GM23338 (cell line): ENCODE measurements around the gene FBN2.

Source experiments
- EZH2 ChIP-seq: fragments of 200-600 bp; sonication (generic); IDR thresholded peaks from one replicate; pipeline ENCODE4 v1.8.0; 2017; ENCODE audit warnings: antibody characterized with exemption, mild to moderate bottlenecking, low read depth; ENCODE audit not compliant: unreplicated experiment
- EZH2phosphoT487 ChIP-seq: fragments of 200-600 bp; sonication (generic); IDR thresholded peaks from one replicate; pipeline ENCODE4 v1.8.1; 2018; ENCODE audit warnings: antibody characterized with exemption; ENCODE audit not compliant: unreplicated experiment
- JUNB ChIP-seq: IDR thresholded peaks from one replicate; pipeline ENCODE4 v1.6.1; 2016; ENCODE audit warnings: antibody characterized with exemption; ENCODE audit not compliant: unreplicated experiment
- POLR2AphosphoS5 ChIP-seq: IDR thresholded peaks from 2 replicates; pipeline ENCODE4 v1.6.1; 2016; ENCODE audit warnings: antibody characterized with exemption, low read depth
- ZNF114 ChIP-seq: fragments of 250-450 bp; sonication (Bioruptor Pico); IDR thresholded peaks from 2 replicates; pipeline ENCODE4 v1.5.0; 2020; ENCODE audit warnings: mild to moderate bottlenecking, moderate library complexity
- TF ChIP-seq, protein P1 (sequence below), 2 experiments: fragments of 200-600 bp in 1 of 2; sonication (generic) in 1 of 2; conservative IDR thresholded peaks; 2 replicates each; pipeline versions ENCODE4 v1.5.1 to v1.6.1; 2016 to 2017; ENCODE audit warnings: antibody characterized with exemption in 2 of 2, low read depth in 2 of 2, mild to moderate bottlenecking in 2 of 2, moderate library complexity in 1 of 2
- TF ChIP-seq, protein P2 (sequence below): IDR thresholded peaks from one replicate; pipeline ENCODE4 v1.6.1; 2018; ENCODE audit warnings: antibody characterized with exemption; ENCODE audit not compliant: unreplicated experiment

DNA sequence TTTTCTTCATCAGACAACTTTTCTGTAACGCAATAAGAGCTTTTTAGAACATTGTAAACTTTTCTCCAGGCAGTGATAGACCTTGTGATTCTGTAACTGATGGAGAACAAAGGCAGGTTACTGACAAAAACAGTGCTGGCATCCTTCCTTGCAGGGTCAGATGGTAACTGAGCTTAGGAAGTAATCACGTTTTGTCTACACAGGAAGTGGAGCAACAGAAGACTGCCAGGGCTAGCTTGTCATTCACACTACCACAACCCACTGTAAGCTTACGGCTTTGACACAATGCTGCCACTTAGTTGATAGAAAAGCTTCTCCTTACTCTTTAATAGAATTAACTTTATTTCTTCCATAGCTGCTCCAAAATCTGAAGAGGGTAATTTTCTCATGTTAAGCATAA, 46.8 kb downstream of the FBN2 start:
- TF ChIP-seq, protein P1, sequence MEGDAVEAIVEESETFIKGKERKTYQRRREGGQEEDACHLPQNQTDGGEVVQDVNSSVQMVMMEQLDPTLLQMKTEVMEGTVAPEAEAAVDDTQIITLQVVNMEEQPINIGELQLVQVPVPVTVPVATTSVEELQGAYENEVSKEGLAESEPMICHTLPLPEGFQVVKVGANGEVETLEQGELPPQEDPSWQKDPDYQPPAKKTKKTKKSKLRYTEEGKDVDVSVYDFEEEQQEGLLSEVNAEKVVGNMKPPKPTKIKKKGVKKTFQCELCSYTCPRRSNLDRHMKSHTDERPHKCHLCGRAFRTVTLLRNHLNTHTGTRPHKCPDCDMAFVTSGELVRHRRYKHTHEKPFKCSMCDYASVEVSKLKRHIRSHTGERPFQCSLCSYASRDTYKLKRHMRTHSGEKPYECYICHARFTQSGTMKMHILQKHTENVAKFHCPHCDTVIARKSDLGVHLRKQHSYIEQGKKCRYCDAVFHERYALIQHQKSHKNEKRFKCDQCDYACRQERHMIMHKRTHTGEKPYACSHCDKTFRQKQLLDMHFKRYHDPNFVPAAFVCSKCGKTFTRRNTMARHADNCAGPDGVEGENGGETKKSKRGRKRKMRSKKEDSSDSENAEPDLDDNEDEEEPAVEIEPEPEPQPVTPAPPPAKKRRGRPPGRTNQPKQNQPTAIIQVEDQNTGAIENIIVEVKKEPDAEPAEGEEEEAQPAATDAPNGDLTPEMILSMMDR (conservative IDR thresholded peaks at IDR 0.05; ENCODE audit: low read depth in 2 of 2), result no peak
- TF ChIP-seq EZH2phosphoT487, result no peak
- TF ChIP-seq, protein P2, sequence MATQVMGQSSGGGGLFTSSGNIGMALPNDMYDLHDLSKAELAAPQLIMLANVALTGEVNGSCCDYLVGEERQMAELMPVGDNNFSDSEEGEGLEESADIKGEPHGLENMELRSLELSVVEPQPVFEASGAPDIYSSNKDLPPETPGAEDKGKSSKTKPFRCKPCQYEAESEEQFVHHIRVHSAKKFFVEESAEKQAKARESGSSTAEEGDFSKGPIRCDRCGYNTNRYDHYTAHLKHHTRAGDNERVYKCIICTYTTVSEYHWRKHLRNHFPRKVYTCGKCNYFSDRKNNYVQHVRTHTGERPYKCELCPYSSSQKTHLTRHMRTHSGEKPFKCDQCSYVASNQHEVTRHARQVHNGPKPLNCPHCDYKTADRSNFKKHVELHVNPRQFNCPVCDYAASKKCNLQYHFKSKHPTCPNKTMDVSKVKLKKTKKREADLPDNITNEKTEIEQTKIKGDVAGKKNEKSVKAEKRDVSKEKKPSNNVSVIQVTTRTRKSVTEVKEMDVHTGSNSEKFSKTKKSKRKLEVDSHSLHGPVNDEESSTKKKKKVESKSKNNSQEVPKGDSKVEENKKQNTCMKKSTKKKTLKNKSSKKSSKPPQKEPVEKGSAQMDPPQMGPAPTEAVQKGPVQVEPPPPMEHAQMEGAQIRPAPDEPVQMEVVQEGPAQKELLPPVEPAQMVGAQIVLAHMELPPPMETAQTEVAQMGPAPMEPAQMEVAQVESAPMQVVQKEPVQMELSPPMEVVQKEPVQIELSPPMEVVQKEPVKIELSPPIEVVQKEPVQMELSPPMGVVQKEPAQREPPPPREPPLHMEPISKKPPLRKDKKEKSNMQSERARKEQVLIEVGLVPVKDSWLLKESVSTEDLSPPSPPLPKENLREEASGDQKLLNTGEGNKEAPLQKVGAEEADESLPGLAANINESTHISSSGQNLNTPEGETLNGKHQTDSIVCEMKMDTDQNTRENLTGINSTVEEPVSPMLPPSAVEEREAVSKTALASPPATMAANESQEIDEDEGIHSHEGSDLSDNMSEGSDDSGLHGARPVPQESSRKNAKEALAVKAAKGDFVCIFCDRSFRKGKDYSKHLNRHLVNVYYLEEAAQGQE, result no peak
- no peak for TF ChIP-seq JUNB
- TF ChIP-seq POLR2AphosphoS5, result no peak
- TF ChIP-seq ZNF114 (CRISPR knock-in tag), result no peak
- no peak for TF ChIP-seq EZH2
